B cell (primary cell): ENCODE measurements around the gene MIA3.

ENCODE experiments used
- EZH2 ChIP-seq: IDR thresholded peaks from 2 replicates; pipeline ENCODE4 v1.6.1; 2012; ENCODE audit warnings: borderline replicate concordance, low read depth, mild to moderate bottlenecking, moderate library complexity, low read length; ENCODE audit not compliant: insufficient read depth, poor library complexity, severe bottlenecking
- TF ChIP-seq, protein P1 (sequence below): fragments of 200-600 bp; IDR thresholded peaks from one replicate; pipeline ENCODE4 v1.8.0; 2022; ENCODE audit warnings: antibody characterized with exemption, mild to moderate bottlenecking

DNA sequence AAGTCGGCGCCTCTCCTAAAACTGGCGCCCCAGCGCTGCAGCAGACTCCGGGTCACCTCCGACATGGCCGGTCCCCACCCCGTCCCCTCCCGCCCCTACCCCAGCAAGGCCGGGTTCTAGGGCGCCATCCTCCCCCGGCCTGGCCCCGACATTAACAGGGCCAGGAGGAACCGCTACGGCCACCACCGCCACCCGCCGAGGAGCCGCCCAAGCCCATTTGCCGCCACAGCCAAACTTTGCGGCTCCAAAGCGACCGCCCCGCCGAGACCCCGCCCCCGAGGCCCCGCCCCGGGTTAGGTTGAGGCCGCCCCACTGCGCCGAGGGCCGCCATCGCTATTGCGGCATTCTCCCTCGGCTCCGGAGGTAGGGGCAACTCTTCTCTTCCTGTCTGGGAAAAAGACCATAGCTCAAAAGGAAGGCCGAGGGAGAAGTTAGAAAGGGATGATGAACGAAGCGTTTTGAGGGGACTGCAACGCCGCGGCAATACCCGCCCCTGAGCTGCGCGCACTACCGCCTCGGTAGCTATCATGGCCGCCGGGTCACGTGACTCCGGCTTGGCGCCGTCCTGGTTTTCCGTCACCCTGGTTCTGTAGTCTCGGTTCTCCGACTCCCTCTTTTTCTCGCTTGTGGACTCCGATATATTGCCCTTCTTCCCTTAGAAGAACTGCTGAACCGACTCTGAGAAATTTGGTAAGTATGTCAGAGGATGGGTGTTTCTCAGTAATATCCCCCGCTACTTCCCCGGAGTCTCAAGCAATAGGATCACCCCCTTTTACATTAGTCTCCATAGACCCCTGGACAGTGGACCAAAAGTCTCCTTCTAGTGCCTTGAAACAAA, 94.6 kb downstream of the MIA3 start, which contains the start of the genes AIDA and BROX:
- TF ChIP-seq, protein P1, sequence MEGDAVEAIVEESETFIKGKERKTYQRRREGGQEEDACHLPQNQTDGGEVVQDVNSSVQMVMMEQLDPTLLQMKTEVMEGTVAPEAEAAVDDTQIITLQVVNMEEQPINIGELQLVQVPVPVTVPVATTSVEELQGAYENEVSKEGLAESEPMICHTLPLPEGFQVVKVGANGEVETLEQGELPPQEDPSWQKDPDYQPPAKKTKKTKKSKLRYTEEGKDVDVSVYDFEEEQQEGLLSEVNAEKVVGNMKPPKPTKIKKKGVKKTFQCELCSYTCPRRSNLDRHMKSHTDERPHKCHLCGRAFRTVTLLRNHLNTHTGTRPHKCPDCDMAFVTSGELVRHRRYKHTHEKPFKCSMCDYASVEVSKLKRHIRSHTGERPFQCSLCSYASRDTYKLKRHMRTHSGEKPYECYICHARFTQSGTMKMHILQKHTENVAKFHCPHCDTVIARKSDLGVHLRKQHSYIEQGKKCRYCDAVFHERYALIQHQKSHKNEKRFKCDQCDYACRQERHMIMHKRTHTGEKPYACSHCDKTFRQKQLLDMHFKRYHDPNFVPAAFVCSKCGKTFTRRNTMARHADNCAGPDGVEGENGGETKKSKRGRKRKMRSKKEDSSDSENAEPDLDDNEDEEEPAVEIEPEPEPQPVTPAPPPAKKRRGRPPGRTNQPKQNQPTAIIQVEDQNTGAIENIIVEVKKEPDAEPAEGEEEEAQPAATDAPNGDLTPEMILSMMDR, result no peak
- TF ChIP-seq EZH2, result no peak
